Measurements from ENCODE around the gene APAF1.
A peak's percentile ranks its signal among the peaks of the same experiment; 100 is the strongest.

The APAF1 gene

DNA sequence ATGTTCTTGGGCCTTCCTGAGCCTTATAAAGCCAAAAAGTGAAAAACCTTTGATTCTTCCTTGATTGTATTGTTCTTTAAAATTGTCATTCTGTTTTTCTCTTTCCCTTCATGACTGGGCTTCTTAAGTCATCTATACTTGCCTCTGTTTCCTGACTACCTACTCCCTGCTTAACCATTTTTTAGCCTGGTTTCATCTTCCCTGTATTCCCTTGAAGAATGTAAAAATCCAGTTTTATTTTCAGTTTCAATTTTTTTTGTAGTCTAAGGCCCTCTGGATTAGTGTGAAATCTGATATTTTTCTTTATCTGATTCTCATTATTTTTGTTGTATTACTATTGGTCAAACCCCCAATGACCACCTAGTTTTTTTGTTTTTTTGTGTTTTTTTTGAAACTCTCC, 46.3 kb downstream of the APAF1 start:
- in situ Hi-C loops (cut with HindIII; ENCODE audit: low pct_ligation_motif_present, low sequenced_read_pairs) = no loop called here
- no peak for DNase-seq
- no peak overlapping the region for H3K27ac ChIP-seq
- peaks cover 4% of the 10 kb centered on the region for H3K36me3 ChIP-seq (replicated peaks)
- TF ChIP-seq, protein P1, sequence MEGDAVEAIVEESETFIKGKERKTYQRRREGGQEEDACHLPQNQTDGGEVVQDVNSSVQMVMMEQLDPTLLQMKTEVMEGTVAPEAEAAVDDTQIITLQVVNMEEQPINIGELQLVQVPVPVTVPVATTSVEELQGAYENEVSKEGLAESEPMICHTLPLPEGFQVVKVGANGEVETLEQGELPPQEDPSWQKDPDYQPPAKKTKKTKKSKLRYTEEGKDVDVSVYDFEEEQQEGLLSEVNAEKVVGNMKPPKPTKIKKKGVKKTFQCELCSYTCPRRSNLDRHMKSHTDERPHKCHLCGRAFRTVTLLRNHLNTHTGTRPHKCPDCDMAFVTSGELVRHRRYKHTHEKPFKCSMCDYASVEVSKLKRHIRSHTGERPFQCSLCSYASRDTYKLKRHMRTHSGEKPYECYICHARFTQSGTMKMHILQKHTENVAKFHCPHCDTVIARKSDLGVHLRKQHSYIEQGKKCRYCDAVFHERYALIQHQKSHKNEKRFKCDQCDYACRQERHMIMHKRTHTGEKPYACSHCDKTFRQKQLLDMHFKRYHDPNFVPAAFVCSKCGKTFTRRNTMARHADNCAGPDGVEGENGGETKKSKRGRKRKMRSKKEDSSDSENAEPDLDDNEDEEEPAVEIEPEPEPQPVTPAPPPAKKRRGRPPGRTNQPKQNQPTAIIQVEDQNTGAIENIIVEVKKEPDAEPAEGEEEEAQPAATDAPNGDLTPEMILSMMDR (IDR thresholded peaks at IDR 0.05; ENCODE audit: low read depth, low read length, missing control alignments) = no peak
- H3K27me3 ChIP-seq (replicated peaks) = no peaks in the 10 kb centered on the region
- H3K4me3 ChIP-seq (ENCODE audit: low read depth, low read length) = no peak overlapping the region

DNA sequence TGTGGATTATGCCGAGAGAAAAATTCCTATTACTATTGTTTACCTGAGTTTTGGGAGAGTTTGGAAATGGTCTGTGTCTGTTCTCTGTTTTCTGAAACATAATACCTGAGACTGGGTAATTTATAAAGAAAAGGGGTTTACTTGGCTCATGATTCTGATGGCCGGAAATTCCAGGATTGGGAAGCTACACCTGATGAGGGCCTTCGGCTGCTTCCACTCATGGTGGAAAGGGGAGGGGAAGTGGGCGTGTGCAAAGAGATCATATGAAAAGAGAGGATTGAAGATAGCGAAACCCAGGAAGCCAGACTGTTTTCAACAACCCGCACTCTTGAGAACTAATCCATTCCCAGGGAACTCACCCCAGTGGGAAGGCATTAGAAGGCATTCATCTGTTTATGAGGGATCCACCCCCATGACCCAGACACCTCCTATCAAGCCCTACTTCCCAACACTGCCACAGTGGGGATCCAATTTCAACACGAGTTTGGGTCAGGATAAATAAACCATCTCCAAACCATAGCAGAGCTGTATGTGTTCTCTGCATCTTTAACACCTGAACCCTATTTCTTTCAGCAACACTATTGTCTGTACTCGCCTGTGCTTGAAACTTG, 51.1 kb downstream of the APAF1 start:
- TF ChIP-seq, protein P1 (IDR thresholded peaks at IDR 0.05; ENCODE audit: low read depth, low read length, missing control alignments) = no peak
- Histone ChIP-seq H3K36me3 (replicated peaks) (peaks cover under 1% of the 10 kb centered on the region), H3K27ac (no peak overlapping the region), H3K27me3 (replicated peaks) (no peaks in the 10 kb centered on the region), H3K4me3 (ENCODE audit: low read depth, low read length) (no peak overlapping the region)
- in situ Hi-C loops (cut with HindIII; ENCODE audit: low pct_ligation_motif_present, low sequenced_read_pairs) = no loop called here
- no peak for DNase-seq

DNA sequence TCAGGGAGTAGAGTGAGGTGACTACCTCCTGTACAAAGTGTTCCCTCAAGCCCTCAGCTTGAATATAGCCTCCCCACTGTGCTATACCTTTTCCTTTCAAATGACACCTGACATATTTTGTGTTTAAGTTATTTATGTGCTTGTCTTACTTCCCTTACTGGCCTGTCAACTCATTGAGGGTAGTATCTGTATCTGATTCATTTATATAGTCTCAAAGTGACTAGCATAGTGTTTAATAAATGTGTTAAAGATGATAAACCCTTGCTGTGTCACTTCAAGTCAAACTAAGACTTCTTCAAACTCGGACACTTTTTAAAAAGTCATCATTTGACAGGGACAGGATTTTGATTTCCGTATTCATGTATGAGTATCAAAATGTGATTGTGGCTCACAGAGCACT, 52.1 kb downstream of the APAF1 start:
- H3K36me3 ChIP-seq (replicated peaks) = peaks cover 3% of the 10 kb centered on the region
- H3K27me3 ChIP-seq (replicated peaks) = no peaks in the 10 kb centered on the region
- in situ Hi-C loops (cut with HindIII; ENCODE audit: low pct_ligation_motif_present, low sequenced_read_pairs) = no loop called here
- no peak overlapping the region for H3K4me3 ChIP-seq (ENCODE audit: low read depth, low read length)
- no peak overlapping the region for H3K27ac ChIP-seq
- DNase-seq = no peak
- TF ChIP-seq, protein P1 (IDR thresholded peaks at IDR 0.05; ENCODE audit: low read depth, low read length, missing control alignments) = no peak

- peak; percentile 48 for DNase-seq
- Histone ChIP-seq H3K36me3 (replicated peaks) (peaks cover 3% of the 10 kb centered on the region), H3K4me3 (ENCODE audit: low read depth, low read length) (no peak overlapping the region), H3K27ac (no peak overlapping the region), H3K27me3 (replicated peaks) (no peaks in the 10 kb centered on the region)
- TF ChIP-seq, protein P1 (IDR thresholded peaks at IDR 0.05; ENCODE audit: low read depth, low read length, missing control alignments) = peak; percentile 69
- in situ Hi-C loops (cut with HindIII; ENCODE audit: low pct_ligation_motif_present, low sequenced_read_pairs) = no loop called here
These were observed 53.7 kb downstream of the APAF1 start for GRCh38 chr12:98698603-98699463.

DNA sequence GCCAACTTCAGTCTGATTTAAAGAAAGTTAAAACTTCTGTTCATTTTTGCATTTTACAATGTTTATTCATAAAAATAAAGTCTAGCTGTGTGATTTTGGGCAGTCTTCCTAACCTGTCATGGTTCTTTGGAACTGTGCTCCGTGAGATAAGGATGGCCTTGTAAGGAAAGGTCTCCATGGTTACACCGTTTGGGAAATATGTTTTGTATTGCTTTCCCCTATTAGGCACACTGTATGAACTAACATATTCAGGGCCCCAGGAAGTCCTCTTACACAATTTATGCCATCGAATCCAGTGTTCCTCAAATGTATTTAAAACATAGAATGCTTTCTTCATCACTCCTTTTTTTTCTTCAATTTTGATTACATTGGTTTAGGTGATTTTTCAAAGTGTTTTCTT, 54.5 kb downstream of the APAF1 start:
- no peaks in the 10 kb centered on the region for H3K27me3 ChIP-seq (replicated peaks)
- H3K4me3 ChIP-seq (ENCODE audit: low read depth, low read length) = no peak overlapping the region
- no peak overlapping the region for H3K27ac ChIP-seq
- in situ Hi-C loops (cut with HindIII; ENCODE audit: low pct_ligation_motif_present, low sequenced_read_pairs) = no loop called here
- no peak for DNase-seq
- peaks cover 5% of the 10 kb centered on the region for H3K36me3 ChIP-seq (replicated peaks)
- TF ChIP-seq, protein P1 (IDR thresholded peaks at IDR 0.05; ENCODE audit: low read depth, low read length, missing control alignments) = no peak
